ENCODE results near the gene TMEM170B.

- TF ChIP-seq CTCF (IDR thresholded peaks at IDR 0.05; ENCODE audit: borderline replicate concordance, extremely low read depth, low read length, poor library complexity, severe bottlenecking) (no peak), EZH2 (IDR thresholded peaks at IDR 0.05; ENCODE audit: borderline replicate concordance, low read depth, low read length, severe bottlenecking) (no peak)
These were observed 11.9 kb upstream of the TMEM170B start for GRCh38 chr6:11525468-11526155.

Measured in DND-41 (cell line).